Measurements from ENCODE around the gene MAB21L4.

The MAB21L4 gene

GRCh38 chr2:240917684-240918257 is 21.8 kb upstream of the MAB21L4 start:
- Histone ChIP-seq H3K36me3 (no peaks in the 10 kb centered on the region), H3K9me3 (no peaks in the 10 kb centered on the region), H3K4me1 (peaks cover 7% of the 10 kb centered on the region), H3K4me3 (ENCODE audit: low read depth, low read length) (no peak overlapping the region), H3K27me3 (no peaks in the 10 kb centered on the region)
- TF ChIP-seq CTCF (IDR thresholded peaks at IDR 0.05; ENCODE audit: low read depth, low read length), result no peak
- DNase-seq, result peak; percentile 43

GRCh38 chr2:240917009-240917683 is 21.2 kb upstream of the MAB21L4 start:
- H3K4me3 ChIP-seq (ENCODE audit: low read depth, low read length), result peak overlapping the region; percentile 28
- no peaks in the 10 kb centered on the region for H3K36me3 ChIP-seq
- peaks cover 7% of the 10 kb centered on the region for H3K4me1 ChIP-seq
- no peaks in the 10 kb centered on the region for H3K27me3 ChIP-seq
- no peaks in the 10 kb centered on the region for H3K9me3 ChIP-seq
- no peak for TF ChIP-seq CTCF (IDR thresholded peaks at IDR 0.05; ENCODE audit: low read depth, low read length)
- peak; percentile 49 for DNase-seq

- Histone ChIP-seq H3K9me3 (no peaks in the 10 kb centered on the region), H3K4me3 (ENCODE audit: low read depth, low read length) (peak overlapping the region; percentile 28), H3K36me3 (no peaks in the 10 kb centered on the region), H3K4me1 (peaks cover 7% of the 10 kb centered on the region), H3K27me3 (no peaks in the 10 kb centered on the region)
- no peak for TF ChIP-seq CTCF (IDR thresholded peaks at IDR 0.05; ENCODE audit: low read depth, low read length)
- peak; percentile 72 for DNase-seq
Observed at GRCh38 chr2:240916571-240917008, 20.6 kb upstream of the MAB21L4 start.

- DNase-seq, result peak; percentile 9
- Histone ChIP-seq H3K27me3 (no peaks in the 10 kb centered on the region), H3K9me3 (no peaks in the 10 kb centered on the region), H3K36me3 (no peaks in the 10 kb centered on the region), H3K4me3 (ENCODE audit: low read depth, low read length) (no peak overlapping the region), H3K4me1 (peaks cover 7% of the 10 kb centered on the region)
- TF ChIP-seq CTCF (IDR thresholded peaks at IDR 0.05; ENCODE audit: low read depth, low read length), result no peak
Observed at GRCh38 chr2:240915526-240916341, 19.8 kb upstream of the MAB21L4 start.

- Histone ChIP-seq H3K9me3 (no peaks in the 10 kb centered on the region), H3K4me1 (peaks cover 7% of the 10 kb centered on the region), H3K4me3 (ENCODE audit: low read depth, low read length) (no peak overlapping the region), H3K36me3 (no peaks in the 10 kb centered on the region), H3K27me3 (no peaks in the 10 kb centered on the region)
- no peak for DNase-seq
- TF ChIP-seq CTCF (IDR thresholded peaks at IDR 0.05; ENCODE audit: low read depth, low read length), result no peak
Observed at GRCh38 chr2:240914645-240915525, 18.9 kb upstream of the MAB21L4 start.

All from BE2C (cell line).